KMS-11 (cell line): ENCODE results near the gene PHF14.
A peak's percentile ranks its signal among the peaks of the same experiment; 100 is the strongest.
"Not testable (repeated sequence)": the region's sequence is repeated elsewhere in the genome, so short reads cannot be mapped to it uniquely, and the experiment has no call there.

Experiments
- H2AFZ ChIP-seq: fragments of 200-600 bp; sonication (generic); 2 replicates; pipeline ENCODE4 v1.6.1; 2016; ENCODE audit warnings: antibody characterized with exemption, mixed run types, low read depth
- H3K27ac ChIP-seq: fragments of 200-600 bp; sonication (generic); 2 replicates; pipeline ENCODE4 v1.6.1; 2016; ENCODE audit warnings: mild to moderate bottlenecking, mixed run types
- H3K27me3 ChIP-seq: fragments of 200-600 bp; sonication (generic); 2 replicates; pipeline ENCODE4 v1.6.1; 2017; ENCODE audit warnings: mild to moderate bottlenecking, low read depth, mixed run types, moderate library complexity; ENCODE audit not compliant: insufficient read depth
- H3K36me3 ChIP-seq: fragments of 200-600 bp; sonication (generic); 2 replicates; pipeline ENCODE4 v1.6.1; 2017; ENCODE audit warnings: mild to moderate bottlenecking, mixed run types; ENCODE audit not compliant: insufficient read depth
- H3K4me1 ChIP-seq: fragments of 200-600 bp; sonication (generic); 2 replicates; pipeline ENCODE4 v1.6.1; 2016; ENCODE audit warnings: mild to moderate bottlenecking, low read depth, mixed run types; ENCODE audit not compliant: poor library complexity, severe bottlenecking
- H3K4me2 ChIP-seq: fragments of 200-600 bp; sonication (generic); 2 replicates; pipeline ENCODE4 v1.7.0; 2016; ENCODE audit warnings: mild to moderate bottlenecking, mixed run types
- H3K4me3 ChIP-seq: fragments of 200-600 bp; sonication (generic); IDR thresholded peaks from 2 replicates; pipeline ENCODE4 v1.6.1; 2017; ENCODE audit warnings: low read depth, low read length, mixed read lengths; ENCODE audit not compliant: insufficient read depth
- H3K79me2 ChIP-seq: fragments of 200-600 bp; sonication (generic); 2 replicates; pipeline ENCODE4 v1.6.1; 2016; ENCODE audit warnings: low read depth, mixed run types; ENCODE audit not compliant: insufficient read depth
- H3K9ac ChIP-seq: fragments of 200-600 bp; sonication (generic); 2 replicates; pipeline ENCODE4 v1.6.1; 2016; ENCODE audit warnings: mild to moderate bottlenecking, mixed run types
- H4K20me1 ChIP-seq: fragments of 200-600 bp; sonication (generic); 2 replicates; pipeline ENCODE4 v1.6.1; 2016; ENCODE audit warnings: mild to moderate bottlenecking, mixed run types; ENCODE audit not compliant: insufficient read depth
- TF ChIP-seq, protein P1 (sequence below): fragments of 200-600 bp; sonication (generic); conservative IDR thresholded peaks from 2 replicates; pipeline ENCODE4 v1.6.1; 2017; ENCODE audit warnings: low read depth, mild to moderate bottlenecking, antibody characterized with exemption, low read length, moderate library complexity, mixed read lengths

The PHF14 gene, protein sequence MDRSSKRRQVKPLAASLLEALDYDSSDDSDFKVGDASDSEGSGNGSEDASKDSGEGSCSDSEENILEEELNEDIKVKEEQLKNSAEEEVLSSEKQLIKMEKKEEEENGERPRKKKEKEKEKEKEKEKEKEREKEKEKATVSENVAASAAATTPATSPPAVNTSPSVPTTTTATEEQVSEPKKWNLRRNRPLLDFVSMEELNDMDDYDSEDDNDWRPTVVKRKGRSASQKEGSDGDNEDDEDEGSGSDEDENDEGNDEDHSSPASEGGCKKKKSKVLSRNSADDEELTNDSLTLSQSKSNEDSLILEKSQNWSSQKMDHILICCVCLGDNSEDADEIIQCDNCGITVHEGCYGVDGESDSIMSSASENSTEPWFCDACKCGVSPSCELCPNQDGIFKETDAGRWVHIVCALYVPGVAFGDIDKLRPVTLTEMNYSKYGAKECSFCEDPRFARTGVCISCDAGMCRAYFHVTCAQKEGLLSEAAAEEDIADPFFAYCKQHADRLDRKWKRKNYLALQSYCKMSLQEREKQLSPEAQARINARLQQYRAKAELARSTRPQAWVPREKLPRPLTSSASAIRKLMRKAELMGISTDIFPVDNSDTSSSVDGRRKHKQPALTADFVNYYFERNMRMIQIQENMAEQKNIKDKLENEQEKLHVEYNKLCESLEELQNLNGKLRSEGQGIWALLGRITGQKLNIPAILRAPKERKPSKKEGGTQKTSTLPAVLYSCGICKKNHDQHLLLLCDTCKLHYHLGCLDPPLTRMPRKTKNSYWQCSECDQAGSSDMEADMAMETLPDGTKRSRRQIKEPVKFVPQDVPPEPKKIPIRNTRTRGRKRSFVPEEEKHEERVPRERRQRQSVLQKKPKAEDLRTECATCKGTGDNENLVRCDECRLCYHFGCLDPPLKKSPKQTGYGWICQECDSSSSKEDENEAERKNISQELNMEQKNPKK

DNA sequence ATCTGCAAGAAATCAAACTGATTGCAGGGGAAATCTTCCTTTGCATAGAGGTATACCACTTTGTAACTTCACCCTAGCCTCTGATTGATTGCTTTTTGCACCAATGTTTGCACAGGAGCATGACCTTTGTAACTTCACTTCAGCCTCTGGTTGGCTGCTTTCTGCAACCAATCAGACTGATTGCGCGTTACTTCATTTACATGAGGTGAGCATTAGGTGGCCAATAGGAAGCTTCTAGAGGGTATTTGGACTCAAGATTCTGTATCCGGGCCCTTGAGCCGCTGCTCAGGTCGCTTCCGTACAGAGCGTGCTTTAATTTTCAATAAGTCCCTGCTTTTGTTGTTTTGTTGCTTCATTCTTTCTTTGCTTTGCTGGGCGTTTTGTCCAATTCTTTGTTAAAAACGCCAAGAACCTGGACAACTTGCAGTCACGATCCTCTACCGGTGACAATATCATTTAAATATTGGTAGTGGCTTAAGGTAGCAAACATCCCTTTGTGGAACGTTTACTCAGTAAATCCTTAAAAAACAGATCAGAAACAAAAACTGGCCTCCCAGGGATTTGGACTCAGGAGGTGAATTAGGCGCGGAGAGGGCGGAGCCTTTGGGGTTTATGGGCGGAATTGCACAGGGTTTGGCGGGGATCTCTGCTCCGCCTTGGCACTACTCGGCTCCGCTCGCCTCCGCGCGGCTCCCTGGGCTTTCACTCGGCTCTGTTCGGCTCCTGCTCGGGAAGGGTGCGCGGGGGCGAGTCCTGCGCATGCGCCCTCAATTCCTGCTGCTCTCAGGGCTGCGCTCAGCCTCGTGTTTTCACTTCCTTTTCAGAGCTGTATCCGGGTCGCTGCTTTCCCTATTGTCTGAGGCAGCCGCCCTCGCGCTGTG is at the start of gene PHF14:
Gene PHF14, plus strand, starts transcription at position 812 of the 881 bp plus-strand sequence. CDS start 452 bp downstream, outside the sequence.
- Histone ChIP-seq H2AFZ (peak within 1 kb of the TSS; percentile 98), H3K79me2 (peaks cover 11% of the 10 kb centered on the region), H3K4me2 (peak within 1 kb of the TSS; percentile 96), H3K36me3 (no peaks in the 10 kb centered on the region), H4K20me1 (no peaks in the 10 kb centered on the region), H3K27ac (peak within 1 kb of the TSS; percentile 88), H3K9ac (peak within 1 kb of the TSS; percentile 96), H3K4me1 (peaks cover 23% of the 10 kb centered on the region), H3K4me3 (peak within 1 kb of the TSS; percentile 11), H3K27me3 (no peaks in the 10 kb centered on the region)
- TF ChIP-seq, protein P1, sequence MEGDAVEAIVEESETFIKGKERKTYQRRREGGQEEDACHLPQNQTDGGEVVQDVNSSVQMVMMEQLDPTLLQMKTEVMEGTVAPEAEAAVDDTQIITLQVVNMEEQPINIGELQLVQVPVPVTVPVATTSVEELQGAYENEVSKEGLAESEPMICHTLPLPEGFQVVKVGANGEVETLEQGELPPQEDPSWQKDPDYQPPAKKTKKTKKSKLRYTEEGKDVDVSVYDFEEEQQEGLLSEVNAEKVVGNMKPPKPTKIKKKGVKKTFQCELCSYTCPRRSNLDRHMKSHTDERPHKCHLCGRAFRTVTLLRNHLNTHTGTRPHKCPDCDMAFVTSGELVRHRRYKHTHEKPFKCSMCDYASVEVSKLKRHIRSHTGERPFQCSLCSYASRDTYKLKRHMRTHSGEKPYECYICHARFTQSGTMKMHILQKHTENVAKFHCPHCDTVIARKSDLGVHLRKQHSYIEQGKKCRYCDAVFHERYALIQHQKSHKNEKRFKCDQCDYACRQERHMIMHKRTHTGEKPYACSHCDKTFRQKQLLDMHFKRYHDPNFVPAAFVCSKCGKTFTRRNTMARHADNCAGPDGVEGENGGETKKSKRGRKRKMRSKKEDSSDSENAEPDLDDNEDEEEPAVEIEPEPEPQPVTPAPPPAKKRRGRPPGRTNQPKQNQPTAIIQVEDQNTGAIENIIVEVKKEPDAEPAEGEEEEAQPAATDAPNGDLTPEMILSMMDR = no peak; the same call in 1 of the 2 replicates

DNA sequence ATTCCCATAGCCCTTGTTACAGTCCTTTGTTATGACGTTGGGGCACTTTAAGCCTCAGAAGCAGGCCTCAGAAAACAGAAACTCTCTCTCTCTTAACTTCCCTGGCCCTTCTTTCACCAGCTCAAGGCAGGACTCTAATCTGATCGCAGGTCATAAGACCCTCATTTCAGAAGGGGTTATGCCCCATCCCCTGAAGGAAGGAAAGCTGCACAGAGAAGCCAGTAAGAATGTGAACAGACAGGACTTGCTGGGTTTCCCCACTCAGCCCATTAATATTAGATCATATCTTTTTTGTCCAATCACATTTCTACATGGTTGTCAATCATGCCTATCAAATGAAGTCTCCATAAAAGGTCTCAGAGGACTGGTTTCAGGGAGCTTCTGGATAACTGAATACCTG is 49.3 kb upstream of the PHF14 start:
- Histone ChIP-seq H2AFZ (no peak overlapping the region), H3K4me3 (no peak overlapping the region), H3K4me1 (no peaks in the 10 kb centered on the region), H3K36me3 (no peaks in the 10 kb centered on the region), H4K20me1 (no peaks in the 10 kb centered on the region), H3K27me3 (no peaks in the 10 kb centered on the region), H3K27ac (no peak overlapping the region), H3K79me2 (no peaks in the 10 kb centered on the region), H3K4me2 (no peak overlapping the region), H3K9ac (no peak overlapping the region)
- TF ChIP-seq, protein P1 = no peak

DNA sequence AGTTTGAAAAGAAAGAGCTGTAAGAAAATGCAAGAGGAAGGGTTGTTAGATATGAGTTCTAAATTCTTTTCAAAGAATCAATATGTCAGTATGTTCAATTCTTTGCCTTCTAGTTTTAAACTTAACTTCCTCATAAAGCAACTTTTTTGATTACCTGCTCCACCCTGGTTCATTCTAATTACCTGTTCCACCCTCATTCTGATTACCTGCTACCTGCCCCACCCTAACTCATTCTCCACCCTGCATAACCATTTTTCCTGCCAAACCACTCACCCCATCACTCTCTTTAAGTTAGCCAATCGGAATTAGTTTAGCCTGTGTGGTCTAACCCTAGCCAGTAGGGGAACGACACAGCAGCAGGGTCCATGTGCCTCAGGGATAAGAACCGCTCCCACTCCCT is 45.5 kb upstream of the PHF14 start:
- H3K27ac ChIP-seq, H3K9ac ChIP-seq, H3K36me3 ChIP-seq, H2AFZ ChIP-seq, H3K4me1 ChIP-seq, H3K27me3 ChIP-seq, H4K20me1 ChIP-seq, H3K4me3 ChIP-seq, H3K4me2 ChIP-seq, H3K79me2 ChIP-seq: not testable (repeated sequence)

DNA sequence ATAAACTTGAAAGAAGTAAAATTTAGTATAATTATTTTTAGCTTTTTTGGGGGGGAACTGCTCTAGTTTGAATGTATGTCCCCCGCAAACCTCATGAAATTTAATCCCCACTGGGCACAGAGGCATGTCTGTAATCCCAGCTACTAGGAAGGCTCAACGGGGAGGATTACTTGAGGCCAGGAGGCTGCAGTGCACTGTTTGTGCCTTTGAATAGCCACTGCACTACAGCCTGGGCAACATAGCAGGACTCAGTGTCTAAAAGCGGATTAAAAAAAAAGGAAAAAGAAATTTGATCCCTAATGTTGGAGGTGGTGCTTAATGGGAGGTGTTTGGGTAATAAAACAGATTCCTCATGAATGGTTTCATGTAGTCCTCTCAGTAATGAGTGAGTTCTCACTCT is 43.1 kb upstream of the PHF14 start:
- no peak overlapping the region for H2AFZ ChIP-seq
- no peak overlapping the region for H3K4me2 ChIP-seq
- H3K36me3 ChIP-seq = peaks cover 13% of the 10 kb centered on the region; the same call in 1 of the 2 replicates
- H3K79me2 ChIP-seq = no peaks in the 10 kb centered on the region
- H3K4me1 ChIP-seq = no peaks in the 10 kb centered on the region
- H3K9ac ChIP-seq = no peak overlapping the region
- H3K27ac ChIP-seq = no peak overlapping the region
- H3K4me3 ChIP-seq = no peak overlapping the region
- TF ChIP-seq, protein P1 = no peak
- no peaks in the 10 kb centered on the region for H3K27me3 ChIP-seq
- no peaks in the 10 kb centered on the region for H4K20me1 ChIP-seq
